Endometrial microvascular endothelial cells (primary cell): Measurements from ENCODE around the gene POLR2L. TPM values are rescaled to one million over a fixed set of nuclear protein-coding genes. Genes with fewer than 3 reads are reported as not detected.

ENCODE experiments used
- in situ Hi-C: cut with HindIII; loops from 2 replicates; pipeline ENCODE4 v1.10.0; 2017; ENCODE audit warnings: low sequenced_read_pairs, low pct_unique_long_range_greater_than_20kb; ENCODE audit errors: inconsistent ontology term
- total RNA-seq: library from RNA; depleted of rRNA; stranded (reverse); fragments of >200 nt; gene quantifications from one replicate; pipeline ENCODE4 v1.2.3, GENCODE V29; 2015; ENCODE audit errors: inconsistent ontology term

The POLR2L gene
- total RNA-seq, 1 donor from 2014 or later: 315 TPM

DNA sequence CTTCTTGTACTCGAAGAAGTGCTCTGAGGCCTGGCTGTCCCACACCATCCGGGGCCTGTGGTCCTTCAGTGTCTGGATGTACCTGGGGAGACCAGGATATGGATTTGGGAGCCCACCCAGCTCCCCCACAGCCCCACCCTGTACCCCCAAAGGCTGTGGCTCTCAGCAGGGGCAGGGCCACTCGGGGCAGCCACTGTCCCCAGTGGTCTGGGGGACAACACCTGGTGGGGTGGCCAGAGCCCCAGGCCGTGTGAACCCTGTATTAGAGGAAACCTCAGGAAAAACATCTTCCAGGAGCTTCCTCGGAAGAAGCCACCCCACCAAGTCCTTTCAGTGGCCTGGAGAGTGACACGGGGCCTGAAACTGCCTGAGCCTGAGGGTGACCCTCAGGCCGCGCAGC, 28.1 kb upstream of the POLR2L start:
- in situ Hi-C loops: no loop called here

DNA sequence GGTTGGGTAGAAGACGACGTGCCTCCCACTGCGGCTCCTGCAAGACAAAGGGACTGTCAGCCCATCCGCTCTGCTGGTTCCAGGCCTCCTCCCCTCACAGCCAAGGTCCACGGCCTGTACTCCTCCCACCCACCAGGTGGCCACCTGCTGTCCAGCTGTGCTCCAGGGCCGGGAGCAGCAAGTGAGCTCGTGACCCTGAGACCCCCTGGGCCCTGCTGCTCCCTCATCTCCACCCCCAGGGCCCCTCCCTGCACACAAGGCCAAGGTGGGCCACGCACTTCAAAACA, 27.7 kb upstream of the POLR2L start:
- in situ Hi-C loops: no loop called here

DNA sequence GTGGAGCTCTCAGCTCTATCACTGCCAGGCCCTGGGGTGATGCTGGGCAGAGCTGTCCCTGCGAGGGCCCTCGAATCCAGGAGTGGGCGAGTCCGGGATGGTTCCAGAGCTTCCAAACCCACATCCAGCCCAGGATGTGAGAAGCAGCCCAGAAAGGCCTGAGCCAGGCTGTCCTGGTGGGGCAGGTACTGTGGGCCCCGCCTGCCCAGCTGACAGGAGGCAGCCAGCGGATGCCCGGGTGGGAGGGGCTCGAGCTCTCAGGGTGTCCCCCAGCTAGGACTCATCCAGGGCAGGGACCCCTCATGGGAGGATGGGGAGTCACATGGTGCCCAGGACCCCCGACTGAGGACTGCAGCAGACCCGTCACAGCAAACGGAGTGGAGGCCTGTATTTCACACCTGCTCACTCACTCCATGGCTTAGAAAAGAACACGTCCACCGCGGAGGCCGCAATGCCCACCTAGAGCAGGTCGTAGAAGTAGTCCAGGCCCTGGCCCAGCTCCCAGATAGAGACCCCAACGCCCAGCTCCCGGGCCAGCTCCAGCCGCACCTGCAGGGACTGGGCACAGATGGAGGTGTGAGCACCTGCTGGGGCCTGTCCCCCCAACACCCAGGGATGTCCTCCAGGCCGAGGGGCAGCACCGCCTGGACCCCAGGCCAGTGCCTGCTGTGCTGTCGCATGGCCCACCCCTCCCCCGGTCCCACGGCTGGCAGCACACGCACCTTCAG, 27.2 kb upstream of the POLR2L start:
- in situ Hi-C loops: no loop called here

DNA sequence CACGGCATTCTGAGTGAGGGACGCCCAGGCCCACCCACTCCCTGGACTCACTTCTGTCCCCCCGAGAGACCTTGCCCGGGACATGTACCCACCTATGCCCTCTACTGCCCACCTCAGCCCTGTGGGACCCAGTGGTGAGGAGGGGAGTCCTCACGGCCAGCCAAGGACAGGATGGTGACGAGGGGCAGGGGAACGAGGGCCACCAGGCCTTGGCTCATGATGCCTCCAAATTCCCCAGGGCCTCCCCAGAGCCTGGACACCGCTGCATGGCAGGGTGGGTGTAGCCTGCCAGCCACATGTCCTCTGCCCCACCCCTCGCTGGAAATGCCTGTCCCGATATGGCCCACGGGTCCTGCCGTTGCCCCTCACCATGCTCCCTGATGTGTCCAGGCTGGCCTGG, 26.5 kb upstream of the POLR2L start:
- in situ Hi-C loops: no loop called here

DNA sequence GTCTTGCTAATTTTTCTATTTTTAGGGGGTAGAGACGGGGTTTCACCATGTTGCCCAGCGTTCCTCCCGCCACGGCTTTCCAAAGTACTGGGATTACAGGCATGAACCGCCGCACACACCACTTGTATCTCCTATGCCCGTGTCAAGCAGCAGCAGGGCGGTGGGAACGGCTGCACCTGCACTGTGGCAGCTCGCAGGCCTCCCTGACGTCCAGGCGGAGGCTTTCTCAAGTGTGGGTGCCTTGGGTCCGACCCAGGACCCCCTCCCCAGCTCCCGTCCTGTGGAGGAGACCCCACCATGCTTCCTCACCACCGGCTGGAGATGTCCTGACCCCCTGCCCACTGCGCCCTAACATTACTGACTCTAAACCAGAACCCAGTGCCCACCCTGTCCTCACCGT, 26.1 kb upstream of the POLR2L start:
- in situ Hi-C loops: no loop called here

DNA sequence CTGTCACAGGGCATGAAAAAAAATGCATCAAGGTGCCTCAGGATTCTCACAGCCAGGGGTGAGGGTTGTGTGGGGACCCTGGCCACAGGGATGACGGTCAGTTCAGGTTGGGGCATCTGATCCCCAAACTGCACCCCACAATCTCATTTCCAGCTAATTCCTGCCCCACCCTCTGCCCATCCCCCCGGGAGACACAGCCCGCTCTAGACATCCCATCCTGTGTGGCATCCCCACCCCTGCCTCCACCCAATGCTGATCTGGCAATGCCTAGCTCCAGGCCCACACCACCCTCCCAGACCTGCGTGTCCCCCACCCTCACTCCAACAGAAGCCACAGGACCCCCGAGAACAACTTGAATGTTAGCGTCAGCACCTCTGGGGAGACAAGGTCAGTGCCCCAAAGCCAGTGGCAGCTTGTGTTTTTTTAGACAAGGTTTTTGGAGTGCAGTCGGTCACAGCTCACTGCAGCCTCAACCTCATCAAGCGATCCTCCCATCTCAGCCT, 25.6 kb upstream of the POLR2L start:
- in situ Hi-C loops: no loop called here

DNA sequence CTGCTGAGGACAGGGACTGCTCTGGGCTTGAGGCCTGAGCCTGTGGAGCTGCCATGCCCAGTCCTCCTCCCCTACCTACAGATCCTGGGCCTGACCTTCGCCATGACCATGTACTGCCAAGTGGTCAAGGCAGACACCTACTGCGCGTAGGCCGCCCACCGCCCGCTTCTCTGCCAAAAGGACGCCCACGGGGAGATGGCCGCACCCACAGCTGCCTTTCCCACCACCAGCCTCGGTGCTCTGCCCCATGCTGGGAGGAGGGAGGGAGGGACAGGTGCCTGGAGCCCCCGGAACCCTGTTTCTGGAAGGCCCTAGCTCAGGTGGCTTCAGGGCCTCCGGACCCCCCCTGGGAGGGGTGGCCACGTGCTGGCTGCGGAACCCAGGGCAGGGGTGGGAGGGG, 24.2 kb upstream of the POLR2L start:
- in situ Hi-C loops: no loop called here

DNA sequence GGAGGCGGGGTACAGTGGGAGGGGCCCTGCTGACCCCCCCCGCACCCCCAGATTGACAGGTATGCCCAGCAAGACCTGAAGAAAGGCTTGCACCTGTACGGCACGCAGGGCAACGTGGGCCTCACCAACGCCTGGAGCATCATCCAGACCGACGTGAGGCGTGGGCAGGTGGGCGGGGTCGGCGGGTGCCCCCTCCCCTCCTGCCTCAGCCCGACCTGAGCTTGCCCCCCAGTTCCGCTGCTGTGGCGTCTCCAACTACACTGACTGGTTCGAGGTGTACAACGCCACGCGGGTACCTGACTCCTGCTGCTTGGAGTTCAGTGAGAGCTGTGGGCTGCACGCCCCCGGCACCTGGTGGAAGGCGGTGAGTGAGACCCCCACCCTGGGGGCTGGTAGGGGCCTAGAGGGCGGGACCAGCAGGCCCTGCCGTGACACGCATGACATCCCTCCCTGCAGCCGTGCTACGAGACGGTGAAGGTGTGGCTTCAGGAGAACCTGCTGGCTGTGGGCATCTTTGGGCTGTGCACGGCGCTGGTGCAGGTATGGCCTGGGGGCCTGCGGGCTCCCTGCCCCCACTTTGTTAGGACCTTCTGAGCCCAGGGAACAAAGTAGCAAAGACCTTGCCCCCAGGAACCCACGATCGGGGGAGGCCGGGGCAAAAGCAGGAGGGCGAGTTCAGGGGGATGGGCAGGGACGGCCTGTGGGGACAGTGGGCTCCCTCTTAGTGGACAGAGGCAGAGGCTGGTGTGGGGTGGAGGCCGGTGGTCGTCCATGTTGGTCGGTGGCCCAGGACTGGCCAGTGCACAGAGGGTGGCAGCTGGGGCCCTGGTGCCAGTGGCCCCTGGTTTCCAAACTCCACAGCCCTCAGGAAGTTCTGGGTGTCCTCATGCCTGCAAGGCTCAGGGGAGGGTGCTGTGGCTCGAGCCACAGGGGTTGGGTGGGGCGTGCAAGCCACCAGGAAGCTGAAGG, 23.4 kb upstream of the POLR2L start:
- in situ Hi-C loops: no loop called here

DNA sequence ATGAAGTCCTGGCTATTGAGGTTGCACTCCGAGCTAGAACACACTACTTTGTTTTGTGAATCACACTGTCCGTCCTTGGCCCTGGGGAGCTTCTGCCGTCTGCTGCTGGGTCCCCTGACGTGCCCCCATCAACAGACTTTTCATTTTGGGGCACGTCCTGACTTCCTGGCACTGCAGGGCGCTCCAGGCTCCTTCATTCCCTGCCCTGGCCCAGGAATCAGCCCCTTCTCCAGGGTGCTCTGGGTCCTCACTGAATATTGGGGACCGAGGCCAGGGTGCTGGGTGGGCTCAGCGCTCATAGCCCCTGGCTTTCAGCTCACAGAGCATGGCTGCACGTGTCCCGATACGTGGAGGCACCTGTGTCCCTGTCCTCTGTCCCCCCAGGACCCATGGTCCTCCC, 22.6 kb upstream of the POLR2L start:
- in situ Hi-C loops: no loop called here

DNA sequence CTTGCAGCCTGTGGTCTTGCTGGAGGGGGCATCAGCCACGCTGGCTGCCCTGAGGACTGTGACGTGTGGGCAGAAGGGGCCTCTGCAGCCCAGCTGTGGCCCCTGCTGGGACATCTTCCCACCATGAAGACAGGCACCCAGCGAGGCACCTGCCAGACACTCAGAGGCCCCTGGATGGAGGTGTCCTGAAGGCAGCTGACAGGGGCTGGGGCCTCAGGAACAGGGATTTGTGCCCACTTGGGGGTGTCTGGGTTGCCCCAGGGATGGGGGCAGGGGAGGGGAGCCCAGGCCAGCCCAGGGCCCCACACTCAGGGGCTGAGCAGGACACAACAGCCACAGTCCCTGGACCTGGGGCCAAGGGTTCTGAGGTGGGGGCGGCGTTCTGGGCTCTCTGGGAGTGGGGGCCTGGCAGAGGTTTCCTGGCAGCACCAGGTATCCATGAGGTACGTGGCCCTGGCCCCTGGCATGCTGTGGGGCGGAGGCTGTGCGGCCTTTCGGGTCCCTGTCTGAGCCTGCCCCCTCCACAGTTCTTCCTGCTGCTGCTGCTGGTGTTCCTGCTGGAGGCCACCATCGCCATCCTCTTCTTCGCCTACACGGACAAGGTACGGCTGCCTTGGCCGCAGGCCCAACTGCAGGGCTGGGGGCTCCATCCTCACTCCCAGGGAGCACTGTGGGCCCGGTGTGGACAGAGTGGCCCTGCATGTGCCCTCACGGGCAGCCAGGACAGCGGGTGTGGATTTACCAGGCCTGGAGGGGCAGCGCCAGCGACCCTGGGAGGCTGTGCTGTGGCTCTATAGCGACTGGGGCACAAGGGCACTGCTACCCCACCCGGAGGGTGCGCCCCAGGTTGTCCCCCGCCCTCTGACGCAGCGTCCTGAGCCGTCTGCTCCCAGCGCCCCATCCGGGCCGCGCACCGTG, 21.8 kb upstream of the POLR2L start:
- in situ Hi-C loops: no loop called here

DNA sequence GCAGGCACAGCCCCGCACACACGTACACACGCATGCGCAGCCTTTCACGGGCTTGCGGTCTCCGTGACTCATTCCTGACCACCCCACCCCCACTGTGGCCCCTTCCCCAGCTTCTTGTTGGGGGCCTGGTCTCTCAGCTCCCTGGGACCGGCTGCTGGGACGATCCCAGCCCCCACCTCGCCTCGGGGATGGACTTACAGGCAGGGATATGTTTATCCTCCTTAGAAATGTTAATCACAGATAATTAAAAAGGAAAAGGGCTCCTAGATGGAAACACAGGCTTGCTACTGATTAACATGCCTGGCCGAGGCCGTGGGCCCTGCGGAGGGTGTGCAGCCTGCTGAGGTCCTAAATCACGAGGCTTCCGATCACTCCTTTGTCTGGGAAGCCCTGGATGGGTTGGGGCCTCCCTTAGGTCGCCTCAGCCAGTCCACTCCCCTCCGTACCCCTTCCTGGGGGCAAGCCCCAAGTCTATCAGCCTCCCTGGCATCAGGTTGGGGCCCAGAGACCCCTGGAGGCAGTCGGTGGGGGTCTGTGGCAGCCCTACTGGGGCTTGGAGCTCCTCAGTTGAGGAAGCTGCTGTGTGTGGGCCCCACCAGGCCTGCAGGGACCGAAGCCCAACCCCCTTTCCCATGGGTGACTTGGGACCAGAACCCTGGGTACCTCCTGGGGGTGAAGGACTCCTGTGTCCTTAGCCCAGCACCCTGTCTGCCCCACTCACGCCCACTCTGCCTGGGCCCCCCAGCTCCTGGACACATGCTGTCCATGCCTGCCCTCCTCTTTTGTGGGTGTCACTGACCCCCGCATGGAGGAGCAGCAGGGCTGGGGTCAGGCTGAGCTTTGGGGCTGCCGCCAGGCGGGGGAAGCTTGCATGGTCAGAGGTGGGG, 20.9 kb upstream of the POLR2L start:
- in situ Hi-C loops: no loop called here

DNA sequence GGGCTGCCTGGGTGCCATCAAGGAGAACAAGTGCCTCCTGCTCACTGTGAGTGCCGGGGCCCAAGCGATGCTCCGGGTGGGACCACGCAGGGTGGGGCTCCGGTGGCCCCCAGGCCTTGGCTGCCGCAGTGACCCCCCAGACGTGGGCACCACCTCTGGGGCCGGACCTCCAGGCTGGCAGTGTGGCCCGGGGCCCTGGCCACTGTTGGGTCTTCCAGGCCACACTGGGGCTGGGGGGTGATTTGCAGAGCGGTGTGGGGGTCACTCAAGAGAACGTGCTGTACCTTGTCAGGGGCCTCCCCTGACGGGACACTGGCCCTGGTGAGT, 20.3 kb upstream of the POLR2L start:
- in situ Hi-C loops: no loop called here

DNA sequence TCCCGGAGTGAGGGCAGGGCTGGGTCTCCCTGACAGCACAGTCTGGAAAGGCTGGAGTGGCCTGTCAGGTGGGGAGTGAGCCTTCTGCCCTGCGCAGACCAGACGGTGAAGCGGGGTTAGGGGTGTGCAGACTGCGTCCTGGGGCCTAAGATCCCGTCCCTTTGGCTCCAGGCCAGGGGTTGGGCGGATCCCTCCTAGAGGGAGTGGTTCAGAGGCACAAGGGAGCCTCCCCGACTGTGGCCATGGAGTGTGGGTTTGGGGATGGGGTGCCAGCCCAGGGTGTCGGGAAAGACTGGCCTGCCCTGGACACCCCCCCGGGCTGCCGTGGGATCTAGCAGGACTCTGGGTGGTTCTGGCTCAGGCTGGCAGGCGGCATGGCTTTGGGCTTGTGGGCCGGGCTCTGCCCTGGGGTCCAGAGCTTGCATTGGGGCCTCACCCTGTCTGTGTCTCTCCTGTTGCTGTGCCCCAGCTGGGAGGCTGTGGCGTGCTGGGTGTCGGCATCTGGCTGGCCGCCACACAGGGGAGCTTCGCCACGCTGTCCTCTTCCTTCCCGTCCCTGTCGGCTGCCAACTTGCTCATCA, 19.8 kb upstream of the POLR2L start:
- in situ Hi-C loops: no loop called here

DNA sequence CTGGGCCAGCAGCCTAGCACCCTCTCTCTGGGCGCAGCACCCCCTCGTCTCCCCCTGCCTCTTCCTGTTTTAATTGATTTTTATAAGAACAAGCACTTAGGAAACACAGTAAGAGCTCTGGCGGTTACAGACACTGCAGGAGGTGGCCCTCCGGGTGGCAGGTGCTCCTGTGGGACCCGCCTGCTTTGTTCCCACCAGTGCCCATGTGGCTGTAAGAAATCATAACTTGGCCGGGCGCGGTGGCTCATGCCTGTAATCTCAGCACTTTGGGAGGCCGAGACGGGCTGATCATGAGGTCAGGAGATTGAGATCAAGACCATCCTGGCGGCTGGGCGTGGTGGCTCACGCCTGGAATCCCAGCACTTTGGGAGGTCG, 18.8 kb upstream of the POLR2L start:
- in situ Hi-C loops: no loop called here

DNA sequence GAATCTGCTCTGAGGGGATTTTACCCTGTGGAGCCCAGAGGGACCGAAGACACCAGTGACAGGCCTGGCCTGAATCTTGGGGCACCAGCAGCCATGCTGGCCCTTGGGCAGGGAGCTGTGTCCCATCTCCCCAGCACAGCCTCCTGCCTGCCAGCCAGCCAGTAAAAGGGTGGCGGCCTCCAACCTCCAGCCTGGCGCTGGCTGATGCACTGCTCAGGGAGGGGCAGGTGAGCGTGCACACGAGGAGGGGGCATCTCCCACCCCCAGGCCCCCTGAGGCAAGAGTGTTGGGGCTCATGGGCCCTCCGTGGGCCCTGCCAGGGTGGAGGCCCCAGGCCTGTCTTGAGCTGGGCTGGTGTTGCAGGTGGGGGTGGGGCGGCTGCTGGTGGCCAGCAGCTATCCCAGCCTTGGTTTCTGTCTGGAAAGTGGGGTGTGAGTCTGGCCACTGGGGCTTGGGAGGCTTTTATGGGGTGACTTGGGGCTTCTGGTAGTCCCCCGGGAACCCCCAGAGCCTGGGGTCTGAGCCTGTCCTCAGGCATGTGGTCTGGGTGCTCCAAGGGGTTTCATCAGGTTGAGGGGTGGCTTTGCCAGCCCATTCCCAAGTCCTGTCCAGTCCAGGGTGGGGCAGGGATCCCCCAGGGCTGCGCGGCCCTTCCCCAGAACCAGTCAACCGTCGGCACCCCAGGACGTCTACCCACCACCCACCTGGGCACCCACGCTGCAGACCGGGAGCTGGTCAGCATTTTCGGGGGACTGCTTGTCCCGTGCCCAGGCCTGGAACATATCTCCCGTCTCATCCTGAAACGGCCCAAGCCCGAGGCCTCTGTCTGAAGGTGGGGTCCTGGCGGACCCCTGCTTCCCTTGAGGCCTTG, 18.1 kb upstream of the POLR2L start:
- in situ Hi-C loops: no loop called here

DNA sequence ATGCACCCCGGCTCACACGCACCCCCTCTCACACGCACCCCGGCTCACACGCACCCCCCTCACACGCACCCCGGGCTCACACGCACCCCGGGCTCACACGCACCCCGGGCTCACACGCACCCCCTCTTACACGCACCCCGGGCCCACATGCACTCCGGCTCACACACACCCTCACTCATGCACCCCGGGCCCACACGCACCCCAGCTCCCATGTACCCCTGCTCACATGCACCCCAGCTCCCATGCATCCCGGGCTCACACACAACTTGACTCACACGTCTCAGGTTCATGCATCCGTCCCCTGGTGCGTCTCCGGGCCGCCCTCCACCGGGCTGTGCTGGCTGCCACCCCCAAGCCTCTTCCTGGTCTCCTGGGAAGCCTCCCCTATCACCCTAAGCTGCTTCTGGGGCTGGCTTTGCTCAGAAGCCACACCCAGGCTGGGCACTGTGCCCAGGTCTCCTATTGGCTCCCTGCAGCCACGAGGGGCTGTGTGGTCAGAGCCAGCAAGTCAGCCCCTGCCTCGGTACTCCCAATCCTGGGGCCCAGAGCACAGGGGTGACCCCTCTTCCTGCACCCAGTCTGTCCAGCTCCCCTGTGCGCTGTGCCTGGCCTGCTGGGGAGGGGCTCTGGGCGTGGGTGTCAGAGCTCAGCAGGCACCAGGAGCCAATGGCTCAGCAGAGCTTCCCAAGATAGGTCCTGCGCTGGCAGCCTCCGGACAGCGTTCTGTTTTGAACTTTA, 17.2 kb upstream of the POLR2L start:
- in situ Hi-C loops: no loop called here
